ENCODE results near the gene SMPD2.

The SMPD2 gene

GRCh38 chr6:109440331-109441068 is at the start of gene SMPD2, which contains the start of gene PPIL6:
Gene SMPD2, plus strand, starts transcription at chr6:109440724. Its CDS starts 398 bp downstream, at chr6:109441122.
Gene PPIL6, minus strand, starts transcription at chr6:109440628. Its CDS starts 38 bp downstream, at chr6:109440590.
- peak; percentile 74 for DNase-seq

GRCh38 chr6:109393157-109393885 is 47.2 kb upstream of the SMPD2 start:
- DNase-seq, result no peak

- DNase-seq, result no peak
These were observed 46.6 kb upstream of the SMPD2 start for GRCh38 chr6:109393886-109394281.

GRCh38 chr6:109396046-109396718 is 44.3 kb upstream of the SMPD2 start:
- no peak for DNase-seq

- no peak for DNase-seq
These were observed 43.5 kb upstream of the SMPD2 start for GRCh38 chr6:109397020-109397419.

- no peak for DNase-seq
These were observed 34.3 kb upstream of the SMPD2 start for GRCh38 chr6:109406196-109406595.

- no peak for DNase-seq
These were observed 29.5 kb upstream of the SMPD2 start for GRCh38 chr6:109411034-109411433.

GRCh38 chr6:109417646-109418045 is 22.9 kb upstream of the SMPD2 start:
- no peak for DNase-seq

- DNase-seq, result no peak
These were observed 19.8 kb upstream of the SMPD2 start for GRCh38 chr6:109420751-109421150.

- no peak for DNase-seq
These were observed 19.3 kb upstream of the SMPD2 start for GRCh38 chr6:109421184-109421583.

- no peak for DNase-seq
These were observed 15.6 kb upstream of the SMPD2 start for GRCh38 chr6:109424946-109425345.

GRCh38 chr6:109428889-109429477 is 11.5 kb upstream of the SMPD2 start:
- no peak for DNase-seq

- DNase-seq, result no peak
These were observed 11.0 kb upstream of the SMPD2 start for GRCh38 chr6:109429496-109429895.

- DNase-seq, result no peak
These were observed 6.1 kb upstream of the SMPD2 start for GRCh38 chr6:109434456-109434855.

- DNase-seq, result no peak
These were observed 4.5 kb upstream of the SMPD2 start for GRCh38 chr6:109436041-109436440.

GRCh38 chr6:109441069-109441816 is 719 bp downstream of the SMPD2 start:
- peak; percentile 45 for DNase-seq

- no peak for DNase-seq
These were observed 1.9 kb downstream of the SMPD2 start for GRCh38 chr6:109442393-109442924.

GRCh38 chr6:109443425-109443950 is 3.0 kb downstream of the SMPD2 start:
- DNase-seq, result no peak

- DNase-seq, result no peak
These were observed 4.9 kb downstream of the SMPD2 start for GRCh38 chr6:109445382-109445781.

GRCh38 chr6:109446072-109446471 is 5.5 kb downstream of the SMPD2 start:
- no peak for DNase-seq

GRCh38 chr6:109446541-109446940 is 6.0 kb downstream of the SMPD2 start:
- no peak for DNase-seq

- no peak for DNase-seq
These were observed 6.6 kb downstream of the SMPD2 start for GRCh38 chr6:109447087-109447486.
